Measurements from ENCODE around the gene FBXO5. TPM values are rescaled to one million over a fixed set of nuclear protein-coding genes. Genes with fewer than 3 reads are reported as not detected.

FBXO5 gene
- total RNA-seq, 2 experiments from 2014 or later: 40.9 to 44.0 TPM

- no peak for ATAC-seq
- intact Hi-C loops (cut with micrococcal nuclease): no loop called here
- POLR2A ChIA-PET: no interaction called here
Measured at GRCh38 chr6:152932865-152933264, 50.0 kb downstream of the FBXO5 start.

GRCh38 chr6:152922706-152923105 is 60.1 kb downstream of the FBXO5 start:
- no peak for DNase-seq
- Mint-ChIP-seq H3K27ac (no peak overlapping the region), H3K36me3 (ENCODE audit: low read depth) (no peaks in the 10 kb centered on the region), H3K4me1 (ENCODE audit: low read depth) (no peaks in the 10 kb centered on the region), H3K27me3 (peaks cover 12% of the 10 kb centered on the region), H3K9me3 (no peaks in the 10 kb centered on the region), H3K4me3 (no peak overlapping the region)
- ATAC-seq: no peak
- TF ChIP-seq CTCF (IDR thresholded peaks at IDR 0.05): no peak
- ChIA-PET CTCF (interaction anchor here (0.8 to 1.3 kb wide), 2 partner anchors 25 to 26 kb away, joined by 5 to 6 read pairs; no protein-coding TSS in a partner anchor), POLR2A (no interaction called here)
- intact Hi-C loops (cut with micrococcal nuclease): no loop called here

More at GRCh38 chr6:152932865-152933264, 50.0 kb downstream of the FBXO5 start:
- H3K36me3 Mint-ChIP-seq (ENCODE audit: low read depth): no peaks in the 10 kb centered on the region
- no peak for DNase-seq
- no peak for TF ChIP-seq CTCF (IDR thresholded peaks at IDR 0.05)
- H3K4me3 Mint-ChIP-seq: no peak overlapping the region
- CTCF ChIA-PET: no interaction called here
- no peaks in the 10 kb centered on the region for H3K9me3 Mint-ChIP-seq
- no peak overlapping the region for H3K27ac Mint-ChIP-seq
- H3K27me3 Mint-ChIP-seq: peaks cover 5% of the 10 kb centered on the region
- H3K4me1 Mint-ChIP-seq (ENCODE audit: low read depth): no peaks in the 10 kb centered on the region

Other genes starting within 250 kb of the FBXO5 start
- not detected for gene VIP, start 232.2 kb downstream of the FBXO5 start, total RNA-seq
- gene MTRF1L, start 19.7 kb upstream of the FBXO5 start, total RNA-seq: 10 to 100 TPM; 15.7 to 17.5 TPM
- gene RGS17, start 148.2 kb upstream of the FBXO5 start, total RNA-seq: not detected